K562 (cell line): ENCODE measurements around the gene FOSL1. TPM values are rescaled to one million over a fixed set of nuclear protein-coding genes. Genes with fewer than 3 reads are reported as not detected.

Source experiments
- ATF6 ChIP-seq: sonication (generic); formaldehyde crosslinking; IDR thresholded peaks from 2 replicates; pipeline ENCODE4 v1.4.0; 2020; ENCODE audit warnings: mild to moderate bottlenecking, missing genetic modification reagents
- CEBPB ChIP-seq: fragments of 450-650 bp; IDR thresholded peaks from 2 replicates; pipeline ENCODE4 v1.6.1; 2016; ENCODE audit warnings: missing genetic modification characterization, missing compliant biosample characterization
- DPF2 ChIP-seq: fragments of 450-650 bp; IDR thresholded peaks from 2 replicates; pipeline ENCODE4 v1.6.1; 2016
- EP400 ChIP-seq: fragments of 450-650 bp; IDR thresholded peaks from 2 replicates; pipeline ENCODE4 v1.6.1; 2017; ENCODE audit warnings: antibody characterized with exemption, mild to moderate bottlenecking, moderate library complexity
- FOXA3 ChIP-seq, 2 experiments: fragments of 450-650 bp in 1 of 2; sonication (generic) in 1 of 2; formaldehyde crosslinking; IDR thresholded peaks in 1 of 2; conservative IDR thresholded peaks in 1 of 2; 2 replicates each; pipeline versions ENCODE4 v1.4.0 to v1.8.0; 2020 to 2022; ENCODE audit warnings: mild to moderate bottlenecking in 2 of 2, missing genetic modification reagents in 1 of 2
- HDAC1 ChIP-seq, 2 experiments: fragments of 450-650 bp; IDR thresholded peaks; 2 replicates each; pipeline ENCODE4 v1.6.1; 2016 to 2017; ENCODE audit warnings: inconsistent platforms in 1 of 2, mild to moderate bottlenecking in 1 of 2, moderate library complexity in 1 of 2
- HNRNPH1 ChIP-seq: fragments of 200-400 bp; formaldehyde crosslinking; optimal IDR thresholded peaks from 2 replicates; pipeline ENCODE3; 2017; ENCODE audit warnings: low read depth, mild to moderate bottlenecking, low read length, moderate library complexity
- ILK ChIP-seq: fragments of 450-650 bp; IDR thresholded peaks from 2 replicates; pipeline ENCODE4 v1.6.1; 2016; ENCODE audit warnings: missing genetic modification characterization, low read depth, mild to moderate bottlenecking, missing compliant biosample characterization, moderate library complexity, borderline replicate concordance
- KDM2B ChIP-seq: fragments of 250-450 bp; sonication (Bioruptor Pico); IDR thresholded peaks from 2 replicates; pipeline ENCODE4 v1.8.0; 2021; ENCODE audit warnings: mild to moderate bottlenecking, moderate library complexity
- KLF10 ChIP-seq: fragments of 250-450 bp; sonication (Bioruptor Pico); IDR thresholded peaks from 2 replicates; pipeline ENCODE4 v1.6.1; 2021; ENCODE audit warnings: matching md5 sums
- MCM2 ChIP-seq: fragments of 450-650 bp; IDR thresholded peaks from 2 replicates; pipeline ENCODE4 v1.6.1; 2017; ENCODE audit warnings: low read depth, mild to moderate bottlenecking
- MCM5 ChIP-seq: fragments of 450-650 bp; IDR thresholded peaks from 2 replicates; pipeline ENCODE4 v1.6.1; 2016; ENCODE audit warnings: low read depth
- MEF2A ChIP-seq: IDR thresholded peaks from 2 replicates; pipeline ENCODE4 v1.6.1; 2011; ENCODE audit warnings: low read depth, mild to moderate bottlenecking, low read length, moderate library complexity; ENCODE audit not compliant: control insufficient read depth
- NBN ChIP-seq: fragments of 450-650 bp; IDR thresholded peaks from 2 replicates; pipeline ENCODE4 v1.6.1; 2016; ENCODE audit warnings: low read depth, mild to moderate bottlenecking
- NFATC3 ChIP-seq: fragments of 450-650 bp; IDR thresholded peaks from 2 replicates; pipeline ENCODE4 v1.6.1; 2017; ENCODE audit warnings: mild to moderate bottlenecking
- NFRKB ChIP-seq: fragments of 450-650 bp; IDR thresholded peaks from 2 replicates; pipeline ENCODE4 v1.6.1; 2016; ENCODE audit warnings: low read depth
- NR2F6 ChIP-seq: fragments of 450-650 bp; formaldehyde crosslinking; IDR thresholded peaks from 2 replicates; pipeline ENCODE4 v1.4.0; 2020; ENCODE audit warnings: mild to moderate bottlenecking
- PHB2 ChIP-seq: fragments of 450-650 bp; IDR thresholded peaks from 2 replicates; pipeline ENCODE4 v1.6.1; 2017; ENCODE audit warnings: low read depth
- TCF7L2 ChIP-seq: fragments of 150-350 bp; IDR thresholded peaks from 2 replicates; pipeline ENCODE4 v1.6.1; 2016; ENCODE audit warnings: low read depth, mild to moderate bottlenecking, low read length, moderate library complexity
- TRIM25 ChIP-seq: fragments of 450-650 bp; IDR thresholded peaks from 2 replicates; pipeline ENCODE4 v1.7.0; 2016; ENCODE audit warnings: borderline replicate concordance
- ZNF124 ChIP-seq: sonication (generic); formaldehyde crosslinking; IDR thresholded peaks from 2 replicates; pipeline ENCODE4 v1.8.1; 2022; ENCODE audit warnings: missing genetic modification reagents
- ZNF140 ChIP-seq: fragments of 250-450 bp; sonication (Bioruptor Pico); IDR thresholded peaks from 2 replicates; pipeline ENCODE4 v1.8.0; 2021; ENCODE audit warnings: moderate library complexity, mild to moderate bottlenecking, inconsistent platforms
- ZNF780A ChIP-seq: fragments of 250-450 bp; sonication (Bioruptor Pico); IDR thresholded peaks from 2 replicates; pipeline ENCODE4 v1.5.0; 2021; ENCODE audit warnings: mild to moderate bottlenecking
- polyA plus RNA-seq, 8 experiments: library from polyadenylated mRNA; depleted of rRNA in 4 of 8; stranded (reverse) in 5 of 8; unstranded in 3 of 8; fragments of >200 nt; fragmentation: Nextera tagmentation in 2 of 8; fragmentation: Illumina TruSeq in 1 of 8; extraction: Ambion mirVana in 2 of 8; extraction: Trizol in 1 of 8; gene quantifications; 2 replicates each; pipeline versions ENCODE4 v1.2.1 to v1.2.3, GENCODE V29; 2011 to 2014; ENCODE audit warnings: inconsistent platforms in 1 of 8, missing spikeins in 1 of 8
- total RNA-seq, 7 experiments: library from RNA; depleted of rRNA in 6 of 7; stranded (reverse); fragments of >200 nt in 6 of 7; fragmentation: Illumina TruSeq in 2 of 7; extraction: Trizol in 2 of 7; gene quantifications; 2 replicates each; pipeline versions ENCODE4 v1.2.1 to v1.2.3, GENCODE V29; 2011 to 2021; ENCODE audit warnings: low replicate concordance in 1 of 7
- TF ChIP-seq, protein P1 (sequence below): fragments of 450-650 bp; IDR thresholded peaks from 2 replicates; pipeline ENCODE4 v1.6.1; 2018; ENCODE audit warnings: mild to moderate bottlenecking, low read depth; ENCODE audit not compliant: partially characterized antibody
- TF ChIP-seq, protein P2 (sequence below): fragments of 450-650 bp; IDR thresholded peaks from 2 replicates; pipeline ENCODE4 v1.6.1; 2016; ENCODE audit warnings: low read depth, mild to moderate bottlenecking, moderate library complexity

FOSL1 gene
- total and polyA plus RNA-seq, 9 of the 15 experiments (the other 6 are each of a cell fraction or from before 2014, with no cell fraction given): 3.5 to 39.6 (median 10.0) TPM

DNA sequence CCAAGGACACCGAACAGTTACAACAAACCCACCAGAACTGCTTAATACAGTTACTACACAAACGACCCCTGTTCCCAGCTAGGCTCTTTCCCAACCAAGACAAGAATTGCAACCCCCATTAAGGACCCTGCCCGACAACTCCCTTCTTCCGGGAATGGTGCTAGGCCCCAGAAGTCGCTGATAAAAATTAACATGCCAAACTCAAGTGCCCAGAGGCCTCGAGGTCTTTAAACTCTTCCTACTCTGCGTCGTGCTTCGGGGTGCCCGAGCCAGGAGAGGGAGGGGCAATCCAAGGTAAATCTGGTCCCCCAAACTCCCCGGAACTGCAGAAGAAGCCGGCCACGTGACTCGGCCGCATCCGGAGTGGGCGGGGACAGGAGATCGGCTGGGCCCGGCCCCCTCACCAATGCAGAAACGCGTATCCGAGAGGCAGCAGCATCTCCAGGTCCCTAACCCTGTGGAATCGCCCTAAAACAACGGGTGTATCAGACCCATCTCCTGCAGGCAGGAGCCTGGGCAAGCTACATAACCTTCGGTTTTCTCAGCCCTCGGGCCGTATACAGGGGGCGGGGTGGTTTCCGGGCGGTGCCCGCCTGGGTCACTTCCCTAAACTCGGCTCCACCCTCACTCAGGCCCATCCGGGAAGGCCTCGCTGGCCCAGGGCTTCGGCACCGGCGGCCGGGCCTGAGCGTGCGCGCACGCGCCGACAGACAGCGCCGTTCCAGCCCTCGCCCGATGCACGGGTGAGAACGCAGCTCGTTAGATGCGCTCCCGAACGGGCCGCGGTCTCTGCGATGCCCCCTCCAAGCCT lies 43.3 kb downstream of the FOSL1 start (continued):
- TF ChIP-seq, protein P1, sequence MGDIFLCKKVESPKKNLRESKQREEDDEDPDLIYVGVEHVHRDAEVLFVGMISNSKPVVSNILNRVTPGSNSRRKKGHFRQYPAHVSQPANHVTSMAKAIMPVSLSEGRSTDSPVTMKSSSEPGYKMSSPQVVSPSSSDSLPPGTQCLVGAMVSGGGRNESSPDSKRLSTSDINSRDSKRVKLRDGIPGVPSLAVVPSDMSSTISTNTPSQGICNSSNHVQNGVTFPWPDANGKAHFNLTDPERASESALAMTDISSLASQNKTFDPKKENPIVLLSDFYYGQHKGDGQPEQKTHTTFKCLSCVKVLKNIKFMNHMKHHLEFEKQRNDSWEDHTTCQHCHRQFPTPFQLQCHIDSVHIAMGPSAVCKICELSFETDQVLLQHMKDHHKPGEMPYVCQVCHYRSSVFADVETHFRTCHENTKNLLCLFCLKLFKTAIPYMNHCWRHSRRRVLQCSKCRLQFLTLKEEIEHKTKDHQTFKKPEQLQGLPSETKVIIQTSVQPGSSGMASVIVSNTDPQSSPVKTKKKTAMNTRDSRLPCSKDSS: no peak
- no peak for TF ChIP-seq MCM5
- TF ChIP-seq ATF6: peak; percentile 64; the same call in 1 of the 2 replicates
- TF ChIP-seq HDAC1 (IDR thresholded peaks at IDR 0.05): peak in 1 of 2 experiments; percentile 92; a peak in 2 of 4 replicates
- TF ChIP-seq PHB2: no peak
- TF ChIP-seq, protein P2, sequence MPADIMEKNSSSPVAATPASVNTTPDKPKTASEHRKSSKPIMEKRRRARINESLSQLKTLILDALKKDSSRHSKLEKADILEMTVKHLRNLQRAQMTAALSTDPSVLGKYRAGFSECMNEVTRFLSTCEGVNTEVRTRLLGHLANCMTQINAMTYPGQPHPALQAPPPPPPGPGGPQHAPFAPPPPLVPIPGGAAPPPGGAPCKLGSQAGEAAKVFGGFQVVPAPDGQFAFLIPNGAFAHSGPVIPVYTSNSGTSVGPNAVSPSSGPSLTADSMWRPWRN: no peak
- TF ChIP-seq MCM2: no peak
- no peak for TF ChIP-seq HNRNPH1
- TF ChIP-seq TRIM25: no peak
- no peak for TF ChIP-seq ZNF780A (CRISPR knock-in tag)
- no peak for TF ChIP-seq TCF7L2
- no peak for TF ChIP-seq KLF10 (CRISPR knock-in tag)
- TF ChIP-seq ZNF124: no peak
- TF ChIP-seq FOXA3 (CRISPR knock-in tag; conservative IDR thresholded peaks at IDR 0.05 in 1 of 2, IDR thresholded peaks at IDR 0.05 in 1 of 2): 0 out of 4 replicates have a peak, but pooled peaks of 1 of the 2 experiments have one; percentile 15
- 0 out of 2 replicates have a peak, but pooled peaks have one; percentile 1 for TF ChIP-seq KDM2B (CRISPR knock-in tag)
- no peak for TF ChIP-seq NR2F6 (CRISPR knock-in tag)
- no peak for TF ChIP-seq DPF2
- TF ChIP-seq CEBPB: no peak
- no peak for TF ChIP-seq ILK (tag)
- TF ChIP-seq NFRKB: no peak
- TF ChIP-seq EP400: peak; percentile 77
- no peak for TF ChIP-seq MEF2A
- TF ChIP-seq ZNF140 (CRISPR knock-in tag): no peak
- TF ChIP-seq NFATC3: no peak
- no peak for TF ChIP-seq NBN
